NCI-H146 (cell line): ENCODE data around the gene TMEM100.

ENCODE experiments used
- DNase-seq: peaks from one replicate; lab custom pipeline; 2025; lab: John Stamatoyannopoulos, UW

The TMEM100 gene

DNA sequence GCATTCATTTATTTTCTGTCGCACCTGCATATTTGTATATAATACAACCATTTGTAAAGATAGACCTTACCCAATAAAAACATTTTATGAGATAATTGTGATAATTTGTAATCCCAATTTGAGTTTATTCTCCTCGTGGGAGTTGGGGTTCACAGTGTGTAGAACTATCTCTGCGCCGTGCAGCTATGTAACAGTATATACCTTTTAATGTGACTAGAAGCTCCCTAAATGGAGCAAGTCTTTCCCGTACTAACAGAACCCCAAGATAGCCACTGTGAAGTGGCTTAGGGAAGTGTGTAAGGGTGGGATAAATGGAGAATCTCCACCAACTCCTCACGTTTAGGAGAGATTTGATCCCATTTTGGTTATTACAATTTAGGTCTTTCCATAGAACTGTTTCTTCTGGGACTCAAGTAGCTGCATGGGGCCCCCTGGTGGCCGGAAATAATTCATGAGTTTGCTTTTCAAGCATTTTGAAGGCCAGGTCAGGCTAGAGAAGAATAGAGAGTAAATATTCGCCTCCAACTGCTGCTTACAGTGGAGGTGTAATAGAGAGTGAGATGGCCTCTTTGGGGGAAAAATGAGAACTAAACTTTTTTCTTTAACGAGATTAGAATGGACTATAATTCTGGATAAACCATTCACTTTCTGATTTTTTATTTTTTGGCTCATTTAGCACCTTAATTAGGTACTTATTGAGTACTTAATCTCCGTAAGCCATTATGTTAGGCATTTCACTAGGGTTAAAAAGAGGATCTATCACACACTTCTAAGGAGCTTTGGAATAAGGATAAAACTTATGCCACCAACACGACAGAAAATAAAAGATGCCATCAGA, 4.5 kb downstream of the TMEM100 start:
- DNase-seq, result peak; percentile 36

DNA sequence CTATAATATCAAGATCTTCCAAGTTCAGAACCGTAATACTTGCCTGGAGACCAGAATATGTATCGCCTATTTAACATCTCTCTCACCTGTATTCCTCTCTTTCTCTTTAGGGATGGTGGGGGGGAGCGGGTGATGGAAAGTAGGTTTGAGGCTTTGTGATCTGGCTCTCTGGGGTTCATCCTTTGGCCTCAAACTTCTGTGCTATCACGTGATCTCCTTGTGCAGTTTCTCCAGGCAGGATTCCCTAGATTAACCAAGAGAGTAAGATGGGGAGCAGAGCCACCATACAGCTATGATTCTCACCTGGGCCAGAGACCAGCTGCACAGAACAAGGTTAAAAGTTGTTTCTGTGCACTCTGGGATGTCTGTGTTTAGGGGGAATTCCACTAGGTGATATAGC, 5.2 kb downstream of the TMEM100 start:
- DNase-seq, result no peak

- DNase-seq, result no peak
Observed at GRCh38 chr17:55710829-55711496, 11.7 kb downstream of the TMEM100 start.

GRCh38 chr17:55710410-55710809, 12.3 kb downstream of the TMEM100 start:
- no peak for DNase-seq

- no peak for DNase-seq
Observed at GRCh38 chr17:55709984-55710383, 12.7 kb downstream of the TMEM100 start.

- no peak for DNase-seq
Observed at GRCh38 chr17:55709440-55709839, 13.2 kb downstream of the TMEM100 start.

GRCh38 chr17:55708175-55708974, 14.3 kb downstream of the TMEM100 start:
- no peak for DNase-seq

GRCh38 chr17:55706808-55707773, 15.6 kb downstream of the TMEM100 start:
- no peak for DNase-seq

GRCh38 chr17:55705847-55706246, 16.8 kb downstream of the TMEM100 start:
- DNase-seq, result no peak

DNA sequence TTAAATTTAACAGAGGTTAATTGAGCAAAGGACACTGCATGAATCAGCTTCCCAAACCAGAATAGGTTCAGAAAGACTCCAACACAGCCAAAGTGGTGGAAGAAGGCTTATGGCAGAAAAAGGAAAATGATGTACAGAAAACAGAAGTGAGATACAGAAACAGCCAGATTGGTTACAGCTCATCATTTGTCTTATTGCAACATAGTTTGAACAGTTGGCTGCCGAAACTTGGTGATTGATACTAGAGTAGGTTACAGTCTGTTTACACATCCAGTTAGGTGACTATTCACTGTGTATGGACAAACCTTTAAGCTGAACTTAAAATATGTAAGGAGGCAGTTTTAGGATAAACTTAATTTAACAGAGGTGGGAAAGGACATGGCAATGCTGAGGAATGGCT, 18.3 kb downstream of the TMEM100 start:
- DNase-seq, result no peak

DNA sequence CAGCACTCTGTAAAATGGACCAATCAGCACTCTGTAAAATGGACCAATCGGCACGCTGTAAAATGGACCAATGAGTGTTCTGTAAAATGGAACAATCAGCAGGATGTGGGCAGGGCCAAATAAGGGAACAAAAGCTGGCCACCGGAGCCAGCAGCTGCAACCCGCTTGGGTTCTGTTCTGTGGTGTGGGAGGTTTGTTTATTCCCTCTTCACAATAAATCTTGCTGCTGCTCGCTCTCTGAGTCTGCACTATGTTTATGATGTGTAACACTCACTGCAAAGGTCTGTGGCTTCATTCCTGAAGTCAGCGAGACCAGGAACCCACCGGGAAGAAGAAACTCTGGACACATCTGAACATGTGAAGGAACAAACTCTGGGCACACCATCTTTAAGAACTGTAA, 20.5 kb downstream of the TMEM100 start:
- DNase-seq, result no peak

DNA sequence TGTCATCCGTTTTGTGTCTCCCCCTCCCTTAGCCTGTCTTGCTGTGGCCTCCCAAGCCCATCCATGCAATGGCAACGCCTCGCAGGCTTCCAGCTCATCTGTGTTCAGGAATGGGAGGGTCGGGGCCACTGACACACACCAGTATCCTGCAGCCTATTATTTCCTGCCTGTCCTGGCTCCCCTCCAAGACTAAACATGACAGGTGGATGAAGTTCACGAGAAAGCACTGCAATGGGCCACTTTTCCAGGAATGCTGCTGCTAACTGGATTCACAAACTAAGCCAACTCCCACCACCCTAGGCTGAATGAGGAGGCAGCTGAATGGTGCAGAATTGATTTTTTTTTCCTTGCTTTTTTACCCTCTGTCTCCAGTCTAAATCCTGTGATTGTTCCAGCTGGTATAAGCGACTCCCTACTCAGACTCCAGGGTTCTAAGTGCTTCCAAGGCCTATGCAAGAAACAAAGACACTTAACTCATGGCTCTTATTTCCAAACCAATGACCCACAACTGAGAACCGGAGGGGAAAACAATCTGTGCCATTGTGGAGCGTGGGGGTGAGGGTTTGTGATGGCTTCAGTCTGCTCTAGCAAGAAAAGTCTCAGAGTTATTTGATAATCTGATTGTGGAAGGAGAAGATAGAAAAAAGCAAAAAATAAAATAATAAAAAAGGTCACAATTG, 23.3 kb downstream of the TMEM100 start:
- no peak for DNase-seq

- no peak for DNase-seq
Observed at GRCh38 chr17:55694286-55694910, 28.3 kb downstream of the TMEM100 start.

- DNase-seq, result no peak
Observed at GRCh38 chr17:55693254-55694216, 29.1 kb downstream of the TMEM100 start.

DNA sequence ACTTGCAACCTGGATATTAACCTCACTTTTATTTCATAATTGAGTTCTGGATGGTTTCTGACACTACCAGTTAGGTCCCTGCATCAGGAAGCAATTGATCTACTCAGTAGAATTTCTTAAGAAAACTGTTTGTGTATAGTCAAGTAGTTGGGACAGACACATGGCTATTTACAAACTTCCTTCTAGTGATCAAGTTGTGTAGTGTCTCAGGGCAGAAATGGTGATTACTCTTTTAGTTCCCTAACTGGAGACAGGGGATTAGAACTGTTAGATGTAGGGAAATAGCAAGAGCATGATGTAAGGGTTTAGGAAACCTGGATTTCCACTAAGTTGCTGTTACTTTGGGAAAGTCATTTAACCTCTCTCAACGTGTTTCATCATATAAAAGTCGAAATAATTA, 30.4 kb downstream of the TMEM100 start:
- no peak for DNase-seq

DNA sequence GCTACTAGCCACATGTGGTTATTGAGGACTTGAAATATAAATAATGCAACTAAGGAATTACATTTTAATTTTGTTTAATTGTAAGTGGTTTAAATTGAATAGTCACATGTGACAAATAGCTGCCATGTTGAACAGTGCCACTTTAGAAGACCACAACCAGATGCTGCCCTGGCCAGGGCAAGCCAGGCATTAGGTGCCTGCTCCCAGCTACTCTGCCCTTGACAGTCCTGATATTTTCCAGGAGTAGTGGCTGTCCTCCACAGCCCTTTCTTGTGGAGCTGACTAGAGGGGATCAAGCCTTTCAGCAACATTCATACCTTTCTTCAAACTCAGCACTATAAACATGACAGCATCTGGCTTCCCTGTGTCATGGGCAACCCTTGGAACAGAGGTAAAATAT, 31.0 kb downstream of the TMEM100 start:
- no peak for DNase-seq

GRCh38 chr17:55690105-55690508, 32.6 kb downstream of the TMEM100 start:
- no peak for DNase-seq

GRCh38 chr17:55689672-55690071, 33.0 kb downstream of the TMEM100 start:
- no peak for DNase-seq

DNA sequence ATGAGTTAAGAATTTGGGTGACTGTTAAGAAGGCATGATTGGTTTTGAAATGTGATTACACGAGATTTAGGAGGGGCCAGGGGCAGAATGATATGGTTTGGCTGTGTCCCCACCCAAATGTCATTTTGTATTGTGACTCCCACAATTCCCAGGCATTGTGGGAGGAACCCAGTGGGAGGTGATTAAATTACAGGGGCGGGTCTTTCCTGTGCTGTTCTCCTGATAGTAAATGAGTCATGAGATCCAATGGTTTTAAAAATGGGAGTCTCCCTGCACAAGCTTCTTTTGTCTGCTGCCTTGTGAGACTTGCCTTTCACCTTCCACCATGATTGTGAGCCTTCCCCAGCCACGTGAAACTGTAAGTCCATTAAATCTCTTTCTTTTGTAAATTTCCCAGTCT, 34.6 kb downstream of the TMEM100 start:
- DNase-seq, result no peak
